Measurements from ENCODE around the gene FGFBP1. TPM values are rescaled to one million over a fixed set of nuclear protein-coding genes. Genes with fewer than 3 reads are reported as not detected.

FGFBP1 gene
- total RNA-seq, 2 experiments from 2014 or later = not detected

DNA sequence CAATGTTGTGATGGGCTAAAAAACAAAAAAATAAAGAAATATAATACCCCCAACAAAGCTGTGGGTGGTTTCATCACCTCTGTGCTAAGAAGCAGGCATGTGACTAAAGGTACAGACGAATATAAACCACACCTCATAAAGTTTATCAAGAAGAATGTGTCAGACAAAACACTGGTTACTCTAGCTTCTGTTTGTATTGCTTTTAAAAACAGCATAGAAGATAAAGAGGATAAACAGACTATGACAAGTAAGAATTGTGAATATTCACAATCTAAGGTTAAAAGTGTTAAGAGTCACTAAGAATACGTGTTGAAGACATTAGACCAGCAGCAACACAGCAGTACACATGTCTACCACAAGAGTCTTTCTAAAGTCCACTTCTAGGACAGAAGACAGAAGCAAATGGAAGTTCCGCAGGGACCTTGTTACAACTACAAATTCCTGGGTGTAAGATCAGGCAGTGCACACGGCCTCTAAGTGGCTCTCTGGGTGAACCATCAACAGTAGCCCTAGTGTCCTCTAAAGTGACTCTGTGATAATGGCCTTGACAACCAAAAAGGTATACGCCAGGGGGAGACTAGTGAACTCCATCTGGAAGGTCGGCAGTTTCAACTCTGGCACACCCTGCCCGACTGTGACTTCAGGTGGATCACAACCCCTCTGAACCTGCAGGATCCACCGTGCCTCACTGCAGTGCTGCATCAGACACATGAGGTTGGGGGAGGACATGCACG is 32.7 kb upstream of the FGFBP1 start:
- Histone ChIP-seq H3K4me3 (ENCODE audit: low read length) (no peak overlapping the region), H3K27me3 (ENCODE audit: control insufficient read depth in 1 of 2, insufficient read depth in 2 of 2, low read length in 2 of 2) (no peaks in the 10 kb centered on the region), H3K36me3 (ENCODE audit: insufficient read depth, low read length) (no peaks in the 10 kb centered on the region), H3K27ac (ENCODE audit: low read depth in 1 of 2, low read length in 2 of 2) (no peak overlapping the region), H3K9me3 (ENCODE audit: control insufficient read depth in 1 of 2, insufficient read depth in 1 of 2, low read length in 2 of 2) (no peaks in the 10 kb centered on the region), H3K4me1 (ENCODE audit: insufficient read depth, low read length) (no peaks in the 10 kb centered on the region)
- intact Hi-C loops (cut with DNase I, micrococcal nuclease) = no loop called here
- H3K36me3 Mint-ChIP-seq (ENCODE audit: low read depth) = no peaks in the 10 kb centered on the region
- H3K27ac Mint-ChIP-seq = no peak overlapping the region
- ChIA-PET CTCF (no interaction called here), POLR2A (no interaction called here)
- TF ChIP-seq, protein P1, sequence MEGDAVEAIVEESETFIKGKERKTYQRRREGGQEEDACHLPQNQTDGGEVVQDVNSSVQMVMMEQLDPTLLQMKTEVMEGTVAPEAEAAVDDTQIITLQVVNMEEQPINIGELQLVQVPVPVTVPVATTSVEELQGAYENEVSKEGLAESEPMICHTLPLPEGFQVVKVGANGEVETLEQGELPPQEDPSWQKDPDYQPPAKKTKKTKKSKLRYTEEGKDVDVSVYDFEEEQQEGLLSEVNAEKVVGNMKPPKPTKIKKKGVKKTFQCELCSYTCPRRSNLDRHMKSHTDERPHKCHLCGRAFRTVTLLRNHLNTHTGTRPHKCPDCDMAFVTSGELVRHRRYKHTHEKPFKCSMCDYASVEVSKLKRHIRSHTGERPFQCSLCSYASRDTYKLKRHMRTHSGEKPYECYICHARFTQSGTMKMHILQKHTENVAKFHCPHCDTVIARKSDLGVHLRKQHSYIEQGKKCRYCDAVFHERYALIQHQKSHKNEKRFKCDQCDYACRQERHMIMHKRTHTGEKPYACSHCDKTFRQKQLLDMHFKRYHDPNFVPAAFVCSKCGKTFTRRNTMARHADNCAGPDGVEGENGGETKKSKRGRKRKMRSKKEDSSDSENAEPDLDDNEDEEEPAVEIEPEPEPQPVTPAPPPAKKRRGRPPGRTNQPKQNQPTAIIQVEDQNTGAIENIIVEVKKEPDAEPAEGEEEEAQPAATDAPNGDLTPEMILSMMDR (IDR thresholded peaks at IDR 0.05) = no peak
- no peaks in the 10 kb centered on the region for H3K9me3 Mint-ChIP-seq
- DNase-seq = peak in 1 of 14 experiments; percentile 1
- H3K4me1 Mint-ChIP-seq (ENCODE audit: low read depth) = no peaks in the 10 kb centered on the region
- H3K27me3 Mint-ChIP-seq = peaks cover 5% of the 10 kb centered on the region
- ATAC-seq (ENCODE audit: poor library complexity) = no peak
- H3K4me3 Mint-ChIP-seq = no peak overlapping the region

DNA sequence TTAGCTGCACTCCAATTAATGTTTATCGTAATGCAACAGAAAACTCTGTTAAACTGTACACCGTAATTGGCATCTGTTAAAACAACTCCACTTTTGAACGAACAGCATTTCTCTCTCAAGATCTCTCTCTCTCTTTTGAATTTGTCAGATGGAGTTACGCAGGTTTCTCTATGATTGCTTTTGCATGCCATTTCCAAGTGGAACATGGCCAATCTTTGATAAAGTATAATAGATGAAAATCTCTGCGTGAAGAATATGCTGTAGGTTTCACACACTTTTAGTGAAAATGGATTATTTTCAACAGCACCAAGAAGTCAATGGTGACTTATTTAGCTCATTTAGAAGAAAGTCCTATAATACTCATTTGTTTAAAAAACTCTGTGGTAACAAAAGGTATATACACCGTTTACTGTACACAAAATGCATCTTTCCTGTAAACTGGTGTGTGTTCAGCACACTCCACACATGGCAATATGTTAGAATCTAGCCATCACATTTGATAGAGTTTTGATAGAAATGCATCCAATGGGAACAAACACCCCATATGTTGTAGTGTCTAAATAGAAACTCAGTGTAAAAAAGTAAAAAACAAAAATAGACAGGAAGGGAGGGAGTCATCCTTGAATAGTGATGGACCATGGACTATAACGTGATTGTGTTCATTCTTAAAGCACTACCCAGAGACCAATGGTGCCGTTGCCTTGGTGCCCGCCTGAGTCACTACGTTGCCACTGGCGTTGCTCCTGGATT is 30.2 kb upstream of the FGFBP1 start:
- Mint-ChIP-seq H3K4me3 (no peak overlapping the region), H3K27ac (no peak overlapping the region), H3K27me3 (peaks cover 5% of the 10 kb centered on the region), H3K36me3 (ENCODE audit: low read depth) (no peaks in the 10 kb centered on the region), H3K9me3 (no peaks in the 10 kb centered on the region), H3K4me1 (ENCODE audit: low read depth) (peaks cover under 1% of the 10 kb centered on the region)
- Histone ChIP-seq H3K27ac (ENCODE audit: low read depth in 1 of 2, low read length in 2 of 2) (no peak overlapping the region), H3K36me3 (ENCODE audit: insufficient read depth, low read length) (no peaks in the 10 kb centered on the region), H3K4me1 (ENCODE audit: insufficient read depth, low read length) (no peaks in the 10 kb centered on the region), H3K9me3 (ENCODE audit: control insufficient read depth in 1 of 2, insufficient read depth in 1 of 2, low read length in 2 of 2) (no peaks in the 10 kb centered on the region), H3K27me3 (ENCODE audit: control insufficient read depth in 1 of 2, insufficient read depth in 2 of 2, low read length in 2 of 2) (no peaks in the 10 kb centered on the region), H3K4me3 (ENCODE audit: low read length) (no peak overlapping the region)
- ChIA-PET POLR2A (no interaction called here), CTCF (no interaction called here)
- intact Hi-C loops (cut with DNase I, micrococcal nuclease) = no loop called here
- TF ChIP-seq, protein P1 (IDR thresholded peaks at IDR 0.05) = no peak
- ATAC-seq (ENCODE audit: poor library complexity) (no peak), DNase-seq (no peak)

DNA sequence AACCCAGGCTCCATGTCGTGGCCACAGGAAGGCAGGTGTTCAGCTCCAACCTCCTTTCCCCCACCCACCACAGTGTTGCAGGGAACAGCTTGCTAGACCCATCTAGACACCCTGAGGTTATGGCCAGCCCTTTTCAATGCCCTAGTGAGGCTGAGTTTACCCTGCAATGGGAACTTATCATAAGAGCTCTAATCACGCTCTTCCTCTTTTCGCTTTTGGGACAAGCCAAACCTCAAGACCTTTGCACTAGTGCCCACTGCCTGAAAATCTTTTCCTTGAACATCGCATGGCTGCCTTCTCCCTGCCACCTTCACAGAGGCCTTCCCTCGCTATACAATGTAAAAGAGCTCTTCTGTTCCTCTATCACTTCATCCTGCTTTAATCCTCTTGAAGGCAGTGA is 26.8 kb upstream of the FGFBP1 start:
- intact Hi-C loops (cut with DNase I, micrococcal nuclease) = no loop called here
- ATAC-seq (ENCODE audit: poor library complexity) (no peak), DNase-seq (no peak)
- Histone ChIP-seq H3K4me1 (ENCODE audit: insufficient read depth, low read length) (peaks cover 14% of the 10 kb centered on the region), H3K36me3 (ENCODE audit: insufficient read depth, low read length) (no peaks in the 10 kb centered on the region), H3K27ac (ENCODE audit: low read depth in 1 of 2, low read length in 2 of 2) (no peak overlapping the region), H3K4me3 (ENCODE audit: low read length) (no peak overlapping the region), H3K9me3 (ENCODE audit: control insufficient read depth in 1 of 2, insufficient read depth in 1 of 2, low read length in 2 of 2) (no peaks in the 10 kb centered on the region), H3K27me3 (ENCODE audit: control insufficient read depth in 1 of 2, insufficient read depth in 2 of 2, low read length in 2 of 2) (no peaks in the 10 kb centered on the region)
- POLR2A ChIA-PET = no interaction called here
- CTCF ChIA-PET = no interaction called here
- TF ChIP-seq, protein P1 (IDR thresholded peaks at IDR 0.05) = no peak
- H3K9me3 Mint-ChIP-seq = no peaks in the 10 kb centered on the region
- no peak overlapping the region for H3K27ac Mint-ChIP-seq
- no peak overlapping the region for H3K4me3 Mint-ChIP-seq
- peaks cover 5% of the 10 kb centered on the region for H3K27me3 Mint-ChIP-seq
- no peaks in the 10 kb centered on the region for H3K36me3 Mint-ChIP-seq (ENCODE audit: low read depth)
- H3K4me1 Mint-ChIP-seq (ENCODE audit: low read depth) = peaks cover 20% of the 10 kb centered on the region
